Stimulated activated CD8-positive, alpha-beta memory T cell treated with anti-CD3 and anti-CD28 coated beads, Interleukin-7, amount 100 ng/mL, for 48 hours (primary cell): ENCODE results near the gene PPP1R3A.
"Not testable (repeated sequence)": the region's sequence is repeated elsewhere in the genome, so short reads cannot be mapped to it uniquely, and the experiment has no call there.

Source experiments
- DNase-seq, 2 donors: peaks; one replicate each; pipeline ENCODE4 v3.0.0-alpha.2; 2020; ENCODE audit warnings: low read depth in 1 of 2; ENCODE audit errors: extremely low read depth in 1 of 2

The PPP1R3A gene

GRCh38 chr7:113918946-113919345 lies at the start of gene PPP1R3A:
PPP1R3A (minus strand) TSS chr7:113919009; CDS start chr7:113918996, 13 bp downstream.
- DNase-seq: no peak

GRCh38 chr7:113963356-113963755 lies 44.5 kb upstream of the PPP1R3A start:
- no peak for DNase-seq

- DNase-seq: no peak
Measured at GRCh38 chr7:113959910-113960309, 41.1 kb upstream of the PPP1R3A start.

- no peak for DNase-seq
Measured at GRCh38 chr7:113955157-113955556, 36.3 kb upstream of the PPP1R3A start.

GRCh38 chr7:113953553-113953952 lies 34.7 kb upstream of the PPP1R3A start:
- no peak for DNase-seq

- DNase-seq: no peak
Measured at GRCh38 chr7:113945018-113945938, 26.5 kb upstream of the PPP1R3A start.

GRCh38 chr7:113936982-113937381 lies 18.2 kb upstream of the PPP1R3A start:
- no peak for DNase-seq

- no peak for DNase-seq
Measured at GRCh38 chr7:113936535-113936934, 17.7 kb upstream of the PPP1R3A start.

- DNase-seq: not testable (repeated sequence)
Measured at GRCh38 chr7:113929389-113929788, 10.6 kb upstream of the PPP1R3A start.

GRCh38 chr7:113928112-113928511 lies 9.3 kb upstream of the PPP1R3A start:
- no peak for DNase-seq

GRCh38 chr7:113922049-113922448 lies 3.2 kb upstream of the PPP1R3A start:
- no peak for DNase-seq

- no peak for DNase-seq
Measured at GRCh38 chr7:113921363-113921762, 2.6 kb upstream of the PPP1R3A start.

- no peak for DNase-seq
Measured at GRCh38 chr7:113917840-113918239, 969 bp downstream of the PPP1R3A start.

- no peak for DNase-seq
Measured at GRCh38 chr7:113915956-113916355, 2.9 kb downstream of the PPP1R3A start.

- no peak for DNase-seq
Measured at GRCh38 chr7:113912876-113913275, 5.9 kb downstream of the PPP1R3A start.

GRCh38 chr7:113907617-113908016 lies 11.2 kb downstream of the PPP1R3A start:
- no peak for DNase-seq

GRCh38 chr7:113904521-113904920 lies 14.3 kb downstream of the PPP1R3A start:
- DNase-seq: no peak

- no peak for DNase-seq
Measured at GRCh38 chr7:113892818-113893217, 26.0 kb downstream of the PPP1R3A start.

- no peak for DNase-seq
Measured at GRCh38 chr7:113891828-113892227, 27.0 kb downstream of the PPP1R3A start.

GRCh38 chr7:113891031-113891350 lies 27.8 kb downstream of the PPP1R3A start:
- no peak for DNase-seq

GRCh38 chr7:113890331-113891030 lies 28.3 kb downstream of the PPP1R3A start:
- no peak for DNase-seq

GRCh38 chr7:113883096-113883495 lies 35.7 kb downstream of the PPP1R3A start:
- no peak for DNase-seq
